HCT116 (cell line): ENCODE data around the gene GOT1. TPM values are rescaled to one million over a fixed set of nuclear protein-coding genes. Genes with fewer than 3 reads are reported as not detected.

ENCODE experiments used
- ATAC-seq: fragments of 200-7000 bp; cut with Tn5 transposase; 2 replicates; pipeline ENCODE4 v1.9.1; 2020; ENCODE audit warnings: mild to moderate bottlenecking, moderate library complexity
- BruUV-seq: library from RNA; stranded (reverse); fragments of 400-500 nt; replicated peaks from 2 replicates; lab custom pipeline; 2021; lab: Mats Ljungman, UMichigan
- CTCF ChIA-PET: fragments of 300-600 bp; sonication (Branson Sonifier 250); formaldehyde crosslinking; loops from one replicate; lab custom pipeline; 2021; ENCODE audit warnings: antibody characterized with exemption; lab: Charles Lee
- POLR2A ChIA-PET: fragments of 300-600, 350-600 bp; sonication (Branson Sonifier 250); formaldehyde crosslinking; loops from one replicate; lab custom pipeline; 2021; ENCODE audit warnings: antibody characterized with exemption; lab: Charles Lee
- RAD21 ChIA-PET, 2 experiments: fragments of 300-600 bp; sonication (Branson Sonifier 250); formaldehyde crosslinking; loops; one replicate each; lab custom pipeline; 2023; ENCODE audit warnings: low total read pairs in 2 of 2; ENCODE audit not compliant: uncharacterized antibody in 2 of 2, unreplicated experiment in 2 of 2, low non-redundant PET in 1 of 2; lab: Charles Lee
- DNase-seq: peaks from one replicate; pipeline ENCODE4 v3.0.0-alpha.2; 2010; ENCODE audit warnings: low read depth, low spot score
- H2AFZ ChIP-seq: fragments of 200-600 bp; shearing (Covaris generic), sonication (generic); 2 replicates; pipeline ENCODE4 v1.6.1; 2017; ENCODE audit warnings: low read depth, mixed run types, mixed read lengths, antibody characterized with exemption, low read length; ENCODE audit not compliant: poor library complexity, severe bottlenecking
- H3K27ac ChIP-seq: 2 replicates; pipeline ENCODE4 v1.5.1; 2012; ENCODE audit warnings: low read depth, low read length
- H3K27me3 ChIP-seq: fragments of 200-600 bp; sonication (generic); 2 replicates; pipeline ENCODE4 v1.6.1; 2016; ENCODE audit warnings: mixed run types, low read length, mixed read lengths; ENCODE audit not compliant: insufficient read depth
- H3K36me3 ChIP-seq, 2 experiments: fragments of 200-500 bp in 1 of 2; fragments of 200-600 bp in 1 of 2; sonication (Bioruptor generic) in 1 of 2; sonication (generic) in 1 of 2; 2 replicates each; pipeline versions ENCODE4 v1.5.1 to v1.6.1; 2014 to 2016; ENCODE audit warnings: low read length in 2 of 2, inconsistent platforms in 1 of 2, mixed read lengths in 1 of 2, mixed run types in 1 of 2; ENCODE audit not compliant: insufficient read depth in 2 of 2, control insufficient read depth in 1 of 2
- H3K4me1 ChIP-seq, 2 experiments: fragments of 200-600 bp in 1 of 2; sonication (generic) in 1 of 2; 2 replicates each; pipeline versions ENCODE4 v1.5.1 to v1.6.1; 2012 to 2017; ENCODE audit warnings: low read length in 2 of 2, inconsistent platforms in 1 of 2, mild to moderate bottlenecking in 1 of 2, mixed read lengths in 1 of 2, mixed run types in 1 of 2, moderate library complexity in 1 of 2; ENCODE audit not compliant: insufficient read depth in 2 of 2, control insufficient read depth in 1 of 2
- H3K4me2 ChIP-seq: fragments of 200-600 bp; sonication (generic); 2 replicates; pipeline ENCODE4 v1.6.1; 2017; ENCODE audit warnings: mixed run types, low read length, mixed read lengths
- H3K4me3 ChIP-seq, 2 experiments: fragments of 200-600 bp in 1 of 2; sonication (generic) in 1 of 2; replicated peaks in 1 of 2; 2 replicates each; pipeline ENCODE4 v1.5.1; 2011 to 2016; ENCODE audit warnings: low read length in 2 of 2, control low read depth in 1 of 2, low read depth in 1 of 2, mild to moderate bottlenecking in 1 of 2, mixed read lengths in 1 of 2, mixed run types in 1 of 2
- H3K79me2 ChIP-seq: fragments of 200-600 bp; sonication (generic); 2 replicates; pipeline ENCODE4 v1.6.1; 2017; ENCODE audit warnings: mild to moderate bottlenecking, mixed run types, low read length, moderate library complexity, mixed read lengths; ENCODE audit not compliant: insufficient read depth
- H3K9ac ChIP-seq: fragments of 200-600 bp; sonication (generic); 2 replicates; pipeline ENCODE4 v1.6.1; 2016; ENCODE audit warnings: low read length, mixed read lengths
- H3K9me2 ChIP-seq: fragments of 200-600 bp; sonication (generic), shearing (Covaris generic); 2 replicates; pipeline ENCODE4 v1.6.1; 2017; ENCODE audit warnings: mixed run types, mild to moderate bottlenecking, moderate library complexity; ENCODE audit not compliant: insufficient read depth
- H3K9me3 ChIP-seq, 2 experiments: fragments of 200-500 bp in 1 of 2; fragments of 200-600 bp in 1 of 2; sonication (Bioruptor generic) in 1 of 2; sonication (generic) in 1 of 2; 2 replicates each; pipeline ENCODE4 v1.6.1; 2014 to 2017; ENCODE audit warnings: low read length in 2 of 2, mixed read lengths in 2 of 2, inconsistent platforms in 1 of 2, low read depth in 1 of 2, mild to moderate bottlenecking in 1 of 2, mixed run types in 1 of 2, moderate library complexity in 1 of 2; ENCODE audit not compliant: control insufficient read depth in 1 of 2, insufficient read depth in 1 of 2
- H4K20me1 ChIP-seq: fragments of 200-600 bp; sonication (generic), shearing (Covaris generic); 2 replicates; pipeline ENCODE4 v1.6.1; 2017; ENCODE audit warnings: mixed run types, mild to moderate bottlenecking, moderate library complexity; ENCODE audit not compliant: insufficient read depth
- CEBPB ChIP-seq: IDR thresholded peaks from 2 replicates; pipeline ENCODE4 v1.6.1; 2012; ENCODE audit warnings: low read depth
- EGR1 ChIP-seq: IDR thresholded peaks from 2 replicates; pipeline ENCODE4 v1.6.1; 2012; ENCODE audit warnings: low read depth
- EZH2 ChIP-seq: fragments of 200-600 bp; sonication (generic); IDR thresholded peaks from 2 replicates; pipeline ENCODE4 v1.6.1; 2017; ENCODE audit warnings: antibody characterized with exemption, mixed run types
- FOSL1 ChIP-seq: IDR thresholded peaks from 2 replicates; pipeline ENCODE4 v1.6.1; 2012; ENCODE audit warnings: low read depth
- POLR2AphosphoS5 ChIP-seq: IDR thresholded peaks from 2 replicates; pipeline ENCODE4 v1.6.1; 2011; ENCODE audit warnings: mild to moderate bottlenecking, low read depth, low read length, moderate library complexity
- RAD21 ChIP-seq: IDR thresholded peaks from 2 replicates; pipeline ENCODE4 v1.6.1; 2012; ENCODE audit warnings: low read depth, mild to moderate bottlenecking
- YY1 ChIP-seq: IDR thresholded peaks from 2 replicates; pipeline ENCODE4 v1.6.1; 2011; ENCODE audit warnings: low read length, low read depth, moderate library complexity, mild to moderate bottlenecking; ENCODE audit not compliant: insufficient replicate concordance; ENCODE audit errors: extremely low read depth
- ZFX ChIP-seq: fragments of 450-650 bp; IDR thresholded peaks from 2 replicates; pipeline ENCODE4 v1.6.1; 2017
- intact Hi-C: fragments of 100-400 bp; cut with micrococcal nuclease; formaldehyde crosslinking; loops from 2 replicates; pipeline ENCODE4 v1.10.0; 2022
- total RNA-seq: library from RNA; stranded (reverse); gene quantifications from one replicate; pipeline ENCODE4 v1.2.1, GENCODE V29; 2021; ENCODE audit not compliant: unreplicated experiment
- TF ChIP-seq, protein P1 (sequence below): IDR thresholded peaks from 2 replicates; pipeline ENCODE4 v1.6.1; 2012
- TF ChIP-seq, protein P2 (sequence below): IDR thresholded peaks from 2 replicates; pipeline ENCODE4 v1.6.1; 2011; ENCODE audit warnings: mild to moderate bottlenecking, low read length, moderate library complexity; ENCODE audit not compliant: insufficient replicate concordance; ENCODE audit errors: extremely low read depth
- TF ChIP-seq, protein P3 (sequence below), 3 experiments: fragments of 200-600 bp in 1 of 3; sonication (generic) in 1 of 3; IDR thresholded peaks in 2 of 3; conservative IDR thresholded peaks in 1 of 3; 2 replicates each; pipeline ENCODE4 v1.5.1; 2012 to 2017; ENCODE audit warnings: low read depth in 2 of 3, low read length in 2 of 3, antibody characterized with exemption in 1 of 3, borderline replicate concordance in 1 of 3, control low read depth in 1 of 3, mild to moderate bottlenecking in 1 of 3, mixed read lengths in 1 of 3, mixed run types in 1 of 3, moderate library complexity in 1 of 3; ENCODE audit not compliant: insufficient read depth in 1 of 3

Gene GOT1
- total RNA-seq, 1 experiment from 2014 or later = 135 TPM

DNA sequence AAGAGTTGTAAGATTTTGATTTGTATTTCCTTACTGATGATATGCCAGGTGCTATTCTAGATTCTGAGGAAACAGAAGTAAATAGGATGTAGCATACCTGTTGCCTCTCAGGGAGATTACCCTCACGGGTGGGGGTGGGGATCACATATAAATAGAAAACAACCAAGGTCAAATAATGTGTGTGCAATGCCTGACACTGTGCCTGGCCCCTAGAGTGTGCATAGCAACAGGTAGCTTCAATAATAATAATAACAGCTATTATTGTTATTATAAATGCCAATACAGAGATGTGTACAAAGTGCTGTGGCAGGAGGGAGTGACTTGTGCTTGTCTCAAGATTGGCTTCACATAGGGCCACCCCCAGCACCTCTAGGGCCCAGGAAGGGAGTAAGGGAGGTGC lies 77.2 kb downstream of the GOT1 start:
- Histone ChIP-seq H3K9me3 (no peaks in the 10 kb centered on the region), H3K4me3 (no peak overlapping the region), H3K36me3 (no peaks in the 10 kb centered on the region), H3K27me3 (peaks cover 68% of the 10 kb centered on the region), H2AFZ (no peak overlapping the region), H3K9me2 (no peaks in the 10 kb centered on the region), H3K4me1 (no peaks in the 10 kb centered on the region), H4K20me1 (no peaks in the 10 kb centered on the region), H3K4me2 (no peak overlapping the region), H3K9ac (no peak overlapping the region), H3K27ac (no peak overlapping the region), H3K79me2 (no peaks in the 10 kb centered on the region)
- RAD21 ChIA-PET = no interaction called here
- no TSS peak for BruUV-seq
- TF ChIP-seq, protein P1, sequence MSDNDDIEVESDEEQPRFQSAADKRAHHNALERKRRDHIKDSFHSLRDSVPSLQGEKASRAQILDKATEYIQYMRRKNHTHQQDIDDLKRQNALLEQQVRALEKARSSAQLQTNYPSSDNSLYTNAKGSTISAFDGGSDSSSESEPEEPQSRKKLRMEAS = no peak
- TF ChIP-seq YY1 (no peak), CEBPB (no peak), FOSL1 (no peak), EGR1 (no peak), POLR2AphosphoS5 (no peak), RAD21 (no peak), ZFX (no peak), EZH2 (no peak)
- TF ChIP-seq, protein P2, sequence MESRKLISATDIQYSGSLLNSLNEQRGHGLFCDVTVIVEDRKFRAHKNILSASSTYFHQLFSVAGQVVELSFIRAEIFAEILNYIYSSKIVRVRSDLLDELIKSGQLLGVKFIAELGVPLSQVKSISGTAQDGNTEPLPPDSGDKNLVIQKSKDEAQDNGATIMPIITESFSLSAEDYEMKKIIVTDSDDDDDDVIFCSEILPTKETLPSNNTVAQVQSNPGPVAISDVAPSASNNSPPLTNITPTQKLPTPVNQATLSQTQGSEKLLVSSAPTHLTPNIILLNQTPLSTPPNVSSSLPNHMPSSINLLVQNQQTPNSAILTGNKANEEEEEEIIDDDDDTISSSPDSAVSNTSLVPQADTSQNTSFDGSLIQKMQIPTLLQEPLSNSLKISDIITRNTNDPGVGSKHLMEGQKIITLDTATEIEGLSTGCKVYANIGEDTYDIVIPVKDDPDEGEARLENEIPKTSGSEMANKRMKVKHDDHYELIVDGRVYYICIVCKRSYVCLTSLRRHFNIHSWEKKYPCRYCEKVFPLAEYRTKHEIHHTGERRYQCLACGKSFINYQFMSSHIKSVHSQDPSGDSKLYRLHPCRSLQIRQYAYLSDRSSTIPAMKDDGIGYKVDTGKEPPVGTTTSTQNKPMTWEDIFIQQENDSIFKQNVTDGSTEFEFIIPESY = no peak
- TF ChIP-seq, protein P3, sequence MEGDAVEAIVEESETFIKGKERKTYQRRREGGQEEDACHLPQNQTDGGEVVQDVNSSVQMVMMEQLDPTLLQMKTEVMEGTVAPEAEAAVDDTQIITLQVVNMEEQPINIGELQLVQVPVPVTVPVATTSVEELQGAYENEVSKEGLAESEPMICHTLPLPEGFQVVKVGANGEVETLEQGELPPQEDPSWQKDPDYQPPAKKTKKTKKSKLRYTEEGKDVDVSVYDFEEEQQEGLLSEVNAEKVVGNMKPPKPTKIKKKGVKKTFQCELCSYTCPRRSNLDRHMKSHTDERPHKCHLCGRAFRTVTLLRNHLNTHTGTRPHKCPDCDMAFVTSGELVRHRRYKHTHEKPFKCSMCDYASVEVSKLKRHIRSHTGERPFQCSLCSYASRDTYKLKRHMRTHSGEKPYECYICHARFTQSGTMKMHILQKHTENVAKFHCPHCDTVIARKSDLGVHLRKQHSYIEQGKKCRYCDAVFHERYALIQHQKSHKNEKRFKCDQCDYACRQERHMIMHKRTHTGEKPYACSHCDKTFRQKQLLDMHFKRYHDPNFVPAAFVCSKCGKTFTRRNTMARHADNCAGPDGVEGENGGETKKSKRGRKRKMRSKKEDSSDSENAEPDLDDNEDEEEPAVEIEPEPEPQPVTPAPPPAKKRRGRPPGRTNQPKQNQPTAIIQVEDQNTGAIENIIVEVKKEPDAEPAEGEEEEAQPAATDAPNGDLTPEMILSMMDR (IDR thresholded peaks at IDR 0.05 in 2 of 3, conservative IDR thresholded peaks at IDR 0.05 in 1 of 3; ENCODE audit: borderline replicate concordance in 1 of 3, insufficient read depth in 1 of 3, low read depth in 2 of 3, low read length in 2 of 3) = no peak
- POLR2A ChIA-PET = no interaction called here
- intact Hi-C loops = no loop called here
- DNase-seq (no peak), ATAC-seq (no peak)
- CTCF ChIA-PET = interaction anchor here (1.0 kb wide), 1 partner anchor 76 kb away, joined by 3 read pairs; no protein-coding TSS in a partner anchor
